OCI-LY7 (cell line): Measurements from ENCODE around the gene PRAMEF13. TPM values are rescaled to one million over a fixed set of nuclear protein-coding genes. Genes with fewer than 3 reads are reported as not detected.
"Not testable (repeated sequence)": the region's sequence is repeated elsewhere in the genome, so short reads cannot be mapped to it uniquely, and the experiment has no call there.

ENCODE experiments used
- Bru-seq: library from RNA; stranded (reverse); fragments of 400-500 nt; gene quantifications from one replicate; lab custom pipeline; 2021; lab: Mats Ljungman, UMichigan
- BruChase-seq, 2 experiments: library from RNA; stranded (reverse); fragments of 400-500 nt; gene quantifications; one replicate each; lab custom pipeline; 2021; lab: Mats Ljungman, UMichigan
- BruUV-seq: library from RNA; stranded (reverse); fragments of 400-500 nt; replicated peaks from 2 replicates; lab custom pipeline; 2021; lab: Mats Ljungman, UMichigan
- CTCF ChIA-PET: fragments of 300-600 bp; sonication (Branson Sonifier 250); formaldehyde crosslinking; loops from one replicate; lab custom pipeline; 2022; ENCODE audit warnings: antibody characterized with exemption; ENCODE audit not compliant: unreplicated experiment; lab: Charles Lee
- POLR2A ChIA-PET: fragments of 300-600 bp; sonication (Branson Sonifier 250); formaldehyde crosslinking; loops from one replicate; lab custom pipeline; 2022; ENCODE audit warnings: antibody characterized with exemption; lab: Charles Lee
- DNase-seq: peaks from one replicate; pipeline ENCODE4 v3.0.0-alpha.2; 2015; ENCODE audit warnings: low spot score
- H2AFZ ChIP-seq: fragments of 200-600 bp; sonication (generic), shearing (Covaris generic); 2 replicates; pipeline ENCODE4 v1.6.1; 2014; ENCODE audit warnings: mild to moderate bottlenecking, antibody characterized with exemption, low read length, moderate library complexity
- H3K27ac ChIP-seq: fragments of 200-600 bp; sonication (generic); 2 replicates; pipeline ENCODE4 v1.5.1; 2014; ENCODE audit warnings: mixed run types, low read depth, mild to moderate bottlenecking, moderate library complexity, low read length, inconsistent platforms; ENCODE audit not compliant: poor library complexity, severe bottlenecking
- H3K36me3 ChIP-seq: fragments of 200-600 bp; sonication (generic); 2 replicates; pipeline ENCODE4 v1.6.1; 2014; ENCODE audit warnings: mild to moderate bottlenecking, antibody characterized with exemption, low read length, moderate library complexity, mixed read lengths; ENCODE audit not compliant: insufficient read depth
- H3K4me1 ChIP-seq: fragments of 200-600 bp; sonication (generic); 2 replicates; pipeline ENCODE4 v1.5.1; 2014; ENCODE audit warnings: mild to moderate bottlenecking, low read length; ENCODE audit not compliant: insufficient read depth, poor library complexity, severe bottlenecking
- H3K4me2 ChIP-seq: fragments of 200-600 bp; sonication (generic); 2 replicates; pipeline ENCODE4 v1.6.1; 2014; ENCODE audit warnings: mild to moderate bottlenecking, low read length
- H3K4me3 ChIP-seq: fragments of 200-600 bp; sonication (generic); 2 replicates; pipeline ENCODE4 v1.5.1; 2014; ENCODE audit warnings: mild to moderate bottlenecking, low read depth, low read length; ENCODE audit not compliant: poor library complexity, severe bottlenecking
- H3K79me2 ChIP-seq: fragments of 200-600 bp; sonication (generic); 2 replicates; pipeline ENCODE4 v1.6.1; 2016; ENCODE audit warnings: low read depth, mild to moderate bottlenecking, low read length, moderate library complexity, mixed read lengths; ENCODE audit not compliant: insufficient read depth
- H3K9me2 ChIP-seq: fragments of 200-600 bp; sonication (generic); 2 replicates; pipeline ENCODE4 v1.6.1; 2016; ENCODE audit warnings: mild to moderate bottlenecking, low read length, mixed read lengths; ENCODE audit not compliant: insufficient read depth
- H3K9me3 ChIP-seq: fragments of 200-600 bp; sonication (generic); 2 replicates; pipeline ENCODE4 v1.6.1; 2014; ENCODE audit warnings: mild to moderate bottlenecking, mixed run types, low read length, mixed read lengths
- H4K20me1 ChIP-seq: fragments of 200-600 bp; sonication (generic); 2 replicates; pipeline ENCODE4 v1.6.1; 2014; ENCODE audit warnings: mild to moderate bottlenecking, antibody characterized with exemption, low read length, moderate library complexity, mixed read lengths; ENCODE audit not compliant: insufficient read depth
- intact Hi-C: fragments of 100-400 bp; cut with micrococcal nuclease; formaldehyde crosslinking; loops from one replicate; pipeline ENCODE4 v1.10.0; 2022; ENCODE audit not compliant: unreplicated experiment
- long read RNA-seq: library from polyadenylated mRNA; stranded (forward); transcript quantifications from one replicate; pipeline ENCODE4 v2.0.0, GENCODE V29; 2022
- total RNA-seq, 2 experiments: library from RNA; depleted of rRNA in 1 of 2; stranded (reverse); fragments of >200 nt in 1 of 2; shearing (Covaris generic) in 1 of 2; gene quantifications; 2 replicates each; pipeline ENCODE4 v1.2.3, GENCODE V29; 2014 to 2022

Gene PRAMEF13, protein sequence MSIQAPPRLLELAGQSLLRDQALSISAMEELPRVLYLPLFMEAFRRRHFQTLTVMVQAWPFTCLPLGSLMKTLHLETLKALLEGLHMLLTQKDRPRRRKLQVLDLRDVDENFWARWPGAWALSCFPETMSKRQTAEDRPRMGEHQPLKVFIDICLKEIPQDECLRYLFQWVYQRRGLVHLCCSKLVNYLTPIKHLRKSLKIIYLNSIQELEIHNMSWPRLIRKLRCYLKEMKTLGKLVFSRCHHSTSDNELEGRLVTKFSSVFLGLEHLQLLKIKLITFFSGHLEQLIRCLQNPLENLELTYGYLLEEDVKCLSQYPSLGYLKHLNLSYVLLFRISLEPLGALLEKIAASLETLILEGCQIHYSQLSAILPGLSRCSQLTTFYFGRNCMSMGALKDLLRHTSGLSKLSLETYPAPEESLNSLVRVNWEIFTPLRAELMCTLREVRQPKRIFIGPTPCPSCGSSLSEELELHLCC
- total RNA-seq (2014; rRNA removed; shearing (Covaris generic)) (not detected in 2 replicates), total RNA-seq (2022) (not detected in 2 replicates), Bru-seq, nascent RNA (not detected), BruChase-seq, experiment 1, labeled RNA remaining after a 6-hour chase (not detected), BruChase-seq, experiment 2, labeled RNA remaining after a 2-hour chase (not detected)
- long read RNA-seq: 0 reads

GRCh38 chr1:13201309-13201708, at the start of gene PRAMEF13:
PRAMEF13 (minus strand) TSS chr1:13201409; CDS start chr1:13199589, 1,820 bp downstream.
- H3K27ac ChIP-seq, H2AFZ ChIP-seq, H3K9me2 ChIP-seq, H3K4me1 ChIP-seq, H3K36me3 ChIP-seq, intact Hi-C loops, H3K4me3 ChIP-seq, H4K20me1 ChIP-seq, BruUV-seq, POLR2A ChIA-PET, H3K9me3 ChIP-seq, CTCF ChIA-PET, DNase-seq, H3K79me2 ChIP-seq, H3K4me2 ChIP-seq: not testable (repeated sequence)

DNA sequence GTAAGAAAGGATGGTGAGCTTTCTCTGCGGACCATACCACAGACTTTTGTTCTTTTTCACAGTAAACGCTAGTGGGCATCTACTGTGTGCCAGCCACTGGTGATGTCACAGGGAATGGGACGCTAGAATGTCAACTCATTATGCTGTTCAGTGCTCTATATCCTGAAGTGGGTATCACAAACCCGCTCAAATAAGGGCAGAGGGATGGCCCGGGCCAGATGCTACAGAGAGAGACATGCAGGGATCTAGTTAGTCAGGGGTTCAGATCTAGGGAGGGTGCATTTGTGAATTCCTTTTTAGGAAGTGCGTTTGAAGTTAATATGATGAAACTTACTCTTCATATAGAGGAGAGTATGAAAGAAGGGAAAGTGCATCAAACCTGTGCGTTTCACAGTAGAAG, 45.9 kb upstream of the PRAMEF13 start:
- H3K36me3 ChIP-seq, BruUV-seq, H3K4me3 ChIP-seq, DNase-seq, H3K79me2 ChIP-seq, H3K9me3 ChIP-seq, H2AFZ ChIP-seq, CTCF ChIA-PET, intact Hi-C loops, H3K4me1 ChIP-seq, H3K27ac ChIP-seq, H3K9me2 ChIP-seq, H4K20me1 ChIP-seq, H3K4me2 ChIP-seq, POLR2A ChIA-PET: not testable (repeated sequence)

DNA sequence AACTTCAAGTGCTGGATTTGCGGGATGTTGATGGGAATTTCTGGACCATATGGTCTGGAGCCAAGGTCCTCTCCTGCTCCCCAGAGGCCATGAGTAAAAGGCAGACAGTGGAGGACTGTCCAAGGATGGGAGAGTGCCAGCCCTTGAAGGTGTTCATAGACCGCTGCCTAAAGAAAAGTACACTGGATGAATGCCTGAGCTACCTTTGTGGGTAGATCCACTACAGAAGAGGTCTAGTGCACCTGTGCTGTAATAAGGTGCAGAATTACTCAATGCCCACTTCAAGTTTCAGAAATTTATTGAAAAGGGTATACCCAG, 45.3 kb upstream of the PRAMEF13 start:
- H4K20me1 ChIP-seq, H3K9me2 ChIP-seq, H2AFZ ChIP-seq, POLR2A ChIA-PET, DNase-seq, intact Hi-C loops, H3K36me3 ChIP-seq, H3K4me1 ChIP-seq, H3K27ac ChIP-seq, H3K79me2 ChIP-seq, H3K4me3 ChIP-seq, CTCF ChIA-PET, H3K9me3 ChIP-seq, BruUV-seq, H3K4me2 ChIP-seq: not testable (repeated sequence)

DNA sequence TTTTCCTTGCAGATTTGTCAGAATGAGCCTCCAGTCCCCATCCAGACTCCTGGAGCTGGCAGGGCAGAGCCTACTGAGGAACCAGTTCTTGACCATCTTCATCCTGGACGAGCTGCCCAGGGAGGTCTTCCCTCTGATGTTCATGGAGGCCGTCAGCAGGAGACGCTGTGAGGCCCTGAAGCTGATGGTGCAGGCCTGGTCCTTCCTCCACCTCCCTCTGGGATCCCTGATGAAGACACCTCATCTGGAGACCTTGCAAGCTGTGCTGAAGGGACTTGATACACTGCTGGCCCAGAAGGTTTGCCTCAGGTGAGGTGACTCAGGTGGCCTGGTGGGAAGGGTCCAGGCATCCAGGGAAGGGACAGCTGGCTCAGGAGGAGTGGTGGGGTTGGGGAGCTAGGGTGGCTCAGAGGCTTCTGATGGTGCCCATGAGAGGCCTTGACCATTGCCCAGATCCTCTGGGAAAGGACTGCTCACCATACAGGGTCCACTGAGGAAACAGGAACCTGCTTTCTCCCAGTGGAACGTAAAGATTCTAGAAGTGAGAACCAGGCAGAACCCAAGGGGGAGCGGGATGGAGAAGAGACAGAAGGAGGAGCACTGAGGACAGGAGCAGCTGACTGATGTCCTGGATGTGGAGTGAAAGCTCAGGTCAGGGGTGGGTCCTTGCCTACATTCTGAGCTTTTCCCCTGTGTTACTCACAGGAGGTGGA, 44.8 kb upstream of the PRAMEF13 start:
- POLR2A ChIA-PET, intact Hi-C loops: not testable (repeated sequence)

DNA sequence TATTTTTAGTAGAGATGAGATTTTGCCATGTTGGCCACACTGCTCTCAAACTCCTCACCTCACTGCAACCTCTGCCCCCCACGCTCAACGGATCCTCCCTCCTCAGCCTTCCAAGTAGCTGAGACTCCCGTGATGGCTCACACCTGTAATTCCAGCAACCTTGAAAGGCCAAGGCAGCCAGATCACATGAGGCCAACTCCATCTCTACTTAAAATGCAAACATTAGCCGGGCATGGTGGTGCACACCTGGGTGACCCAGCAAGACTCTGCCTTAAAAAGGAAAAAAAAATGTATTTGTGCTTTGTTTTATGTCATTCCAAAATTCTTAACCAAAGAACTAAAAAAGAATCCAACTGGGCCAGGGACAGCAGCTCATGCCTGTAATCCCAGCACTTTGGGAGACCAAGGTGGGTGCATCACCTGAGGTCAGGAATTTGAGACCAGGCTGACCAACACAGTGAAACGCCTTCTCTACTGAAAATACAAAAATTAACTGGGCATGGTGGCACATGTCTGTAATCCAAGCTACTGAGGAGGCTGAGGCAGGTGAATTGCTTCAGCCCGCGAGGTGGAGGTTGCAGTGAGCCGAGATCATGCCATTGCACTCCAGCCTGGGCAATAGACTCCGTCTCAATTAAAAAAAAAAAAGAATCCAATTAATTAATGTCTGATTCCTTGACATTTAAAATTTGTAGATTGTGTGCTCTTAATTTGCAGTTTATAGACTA, 42.5 kb upstream of the PRAMEF13 start:
- POLR2A ChIA-PET, DNase-seq, H2AFZ ChIP-seq, H3K27ac ChIP-seq, H4K20me1 ChIP-seq, H3K9me3 ChIP-seq, intact Hi-C loops, H3K9me2 ChIP-seq, H3K4me1 ChIP-seq, BruUV-seq, H3K36me3 ChIP-seq, H3K4me3 ChIP-seq, H3K4me2 ChIP-seq, CTCF ChIA-PET, H3K79me2 ChIP-seq: not testable (repeated sequence)

More for the DNA sequence above, 44.8 kb upstream of the PRAMEF13 start:
- H2AFZ ChIP-seq, H3K9me3 ChIP-seq, BruUV-seq, H3K27ac ChIP-seq, H3K79me2 ChIP-seq, H3K4me2 ChIP-seq, H3K36me3 ChIP-seq, H4K20me1 ChIP-seq, CTCF ChIA-PET, H3K4me3 ChIP-seq, H3K9me2 ChIP-seq, H3K4me1 ChIP-seq, DNase-seq: not testable (repeated sequence)

GRCh38 chr1:13239633-13240032, 38.4 kb upstream of the PRAMEF13 start:
- intact Hi-C loops, H4K20me1 ChIP-seq, CTCF ChIA-PET, H3K4me2 ChIP-seq, H3K27ac ChIP-seq, H3K4me1 ChIP-seq, DNase-seq, H3K36me3 ChIP-seq, H3K4me3 ChIP-seq, POLR2A ChIA-PET, BruUV-seq, H2AFZ ChIP-seq, H3K9me2 ChIP-seq, H3K9me3 ChIP-seq, H3K79me2 ChIP-seq: not testable (repeated sequence)
